ENCODE measurements around the gene SNAPC3. TPM values are rescaled to one million over a fixed set of nuclear protein-coding genes. Genes with fewer than 3 reads are reported as not detected.

SNAPC3 gene
- total RNA-seq, 1 experiment from 2014 or later: 26.1 TPM

DNA sequence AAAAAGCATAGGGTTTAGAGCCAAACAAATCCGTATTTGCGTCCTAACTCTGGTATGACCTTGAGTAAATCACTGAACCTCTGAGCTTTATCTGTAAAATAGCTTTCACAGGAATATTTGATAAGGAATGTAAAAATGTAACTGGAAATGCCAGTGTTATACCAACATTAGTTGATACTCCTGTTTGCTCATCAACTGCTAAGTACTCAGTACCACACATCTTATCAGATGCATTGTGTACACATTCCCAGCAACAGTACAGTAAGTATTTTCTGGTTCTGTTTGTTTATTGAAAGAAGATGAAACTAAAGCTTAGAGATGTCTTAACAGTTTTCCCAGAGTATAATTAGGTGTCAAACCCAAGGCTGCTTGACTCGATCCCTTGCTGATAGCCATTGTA is 21.5 kb downstream of the SNAPC3 start:
- no TSS peak for BruUV-seq (replicated peaks)

DNA sequence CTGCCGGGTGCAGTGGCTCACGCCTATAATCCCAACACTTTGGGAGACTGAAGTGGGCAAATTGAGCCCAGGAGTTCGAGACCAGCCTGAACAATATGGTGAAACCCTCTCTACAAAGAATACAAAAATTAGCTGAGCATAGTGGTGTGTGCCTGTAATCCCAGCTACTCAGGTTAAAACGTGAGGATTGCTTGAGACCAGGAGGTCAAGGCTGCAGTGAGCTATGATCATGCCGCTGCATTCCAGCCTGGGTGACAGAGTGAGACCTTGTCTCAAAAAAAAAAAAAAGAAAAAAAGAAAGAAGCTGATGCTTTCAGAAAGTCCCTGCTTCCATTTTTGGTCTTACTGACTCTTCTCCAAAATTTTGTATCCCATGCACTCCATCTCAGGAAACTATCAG is 31.3 kb downstream of the SNAPC3 start:
- Histone ChIP-seq H3K4me3 (replicated peaks in 1 of 2; ENCODE audit: low read depth in 1 of 2, low read length in 2 of 2) (no peak overlapping the region), H4K20me1 (ENCODE audit: insufficient read depth) (no peaks in the 10 kb centered on the region), H3K4me2 (ENCODE audit: low read length) (no peak overlapping the region), H3K27me3 (ENCODE audit: insufficient read depth, low read length) (no peaks in the 10 kb centered on the region), H3K4me1 (ENCODE audit: control insufficient read depth in 1 of 2, insufficient read depth in 2 of 2, low read length in 2 of 2) (no peaks in the 10 kb centered on the region), H3K9me3 (ENCODE audit: control insufficient read depth in 1 of 2, insufficient read depth in 1 of 2, low read depth in 1 of 2, low read length in 2 of 2) (no peaks in the 10 kb centered on the region), H3K9ac (ENCODE audit: low read length) (no peak overlapping the region), H2AFZ (ENCODE audit: low read depth, low read length, poor library complexity, severe bottlenecking) (no peak overlapping the region), H3K79me2 (ENCODE audit: insufficient read depth, low read length) (peaks cover 5% of the 10 kb centered on the region; the same call in 1 of the 2 replicates), H3K9me2 (ENCODE audit: insufficient read depth) (no peaks in the 10 kb centered on the region), H3K36me3 (ENCODE audit: control insufficient read depth in 1 of 2, insufficient read depth in 2 of 2, low read length in 2 of 2) (peaks cover 23 to 41% of the 10 kb centered on the region in 2 experiments; a peak in 3 of 4 replicates), H3K27ac (ENCODE audit: low read depth, low read length) (no peak overlapping the region)
- intact Hi-C loops (cut with micrococcal nuclease): no loop called here
- ChIA-PET POLR2A (no interaction called here), RAD21 (ENCODE audit: low non-redundant PET in 1 of 2, low total read pairs in 2 of 2, uncharacterized antibody in 2 of 2, unreplicated experiment in 2 of 2) (no interaction called here), CTCF (no interaction called here)
- no TSS peak for BruUV-seq (replicated peaks)
- DNase-seq (ENCODE audit: low read depth, low spot score) (no peak), ATAC-seq (no peak)
- no peak for TF ChIP-seq ZNF274 (IDR thresholded peaks at IDR 0.05; ENCODE audit: low read depth, low read length)
- no peak for TF ChIP-seq SRF (IDR thresholded peaks at IDR 0.05; ENCODE audit: low read depth)
- TF ChIP-seq, protein P1, sequence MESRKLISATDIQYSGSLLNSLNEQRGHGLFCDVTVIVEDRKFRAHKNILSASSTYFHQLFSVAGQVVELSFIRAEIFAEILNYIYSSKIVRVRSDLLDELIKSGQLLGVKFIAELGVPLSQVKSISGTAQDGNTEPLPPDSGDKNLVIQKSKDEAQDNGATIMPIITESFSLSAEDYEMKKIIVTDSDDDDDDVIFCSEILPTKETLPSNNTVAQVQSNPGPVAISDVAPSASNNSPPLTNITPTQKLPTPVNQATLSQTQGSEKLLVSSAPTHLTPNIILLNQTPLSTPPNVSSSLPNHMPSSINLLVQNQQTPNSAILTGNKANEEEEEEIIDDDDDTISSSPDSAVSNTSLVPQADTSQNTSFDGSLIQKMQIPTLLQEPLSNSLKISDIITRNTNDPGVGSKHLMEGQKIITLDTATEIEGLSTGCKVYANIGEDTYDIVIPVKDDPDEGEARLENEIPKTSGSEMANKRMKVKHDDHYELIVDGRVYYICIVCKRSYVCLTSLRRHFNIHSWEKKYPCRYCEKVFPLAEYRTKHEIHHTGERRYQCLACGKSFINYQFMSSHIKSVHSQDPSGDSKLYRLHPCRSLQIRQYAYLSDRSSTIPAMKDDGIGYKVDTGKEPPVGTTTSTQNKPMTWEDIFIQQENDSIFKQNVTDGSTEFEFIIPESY (IDR thresholded peaks at IDR 0.05; ENCODE audit: extremely low read depth, insufficient replicate concordance, low read length): no peak
- no peak for TF ChIP-seq FOSL1 (IDR thresholded peaks at IDR 0.05; ENCODE audit: low read depth)
- TF ChIP-seq EGR1 (IDR thresholded peaks at IDR 0.05; ENCODE audit: low read depth): no peak
- no peak for TF ChIP-seq RAD21 (IDR thresholded peaks at IDR 0.05; ENCODE audit: low read depth)
- TF ChIP-seq EZH2 (IDR thresholded peaks at IDR 0.05): no peak
- TF ChIP-seq JUND (IDR thresholded peaks at IDR 0.05): no peak
- TF ChIP-seq POLR2AphosphoS5 (IDR thresholded peaks at IDR 0.05; ENCODE audit: low read depth, low read length): no peak
- TF ChIP-seq YY1 (IDR thresholded peaks at IDR 0.05; ENCODE audit: extremely low read depth, insufficient replicate concordance, low read depth, low read length): no peak
- no peak for TF ChIP-seq ELF1 (IDR thresholded peaks at IDR 0.05; ENCODE audit: borderline replicate concordance, low read depth)
- TF ChIP-seq CEBPB (IDR thresholded peaks at IDR 0.05; ENCODE audit: low read depth): no peak

More for the DNA sequence above, 21.5 kb downstream of the SNAPC3 start:
- Histone ChIP-seq H3K4me2 (ENCODE audit: low read length) (no peak overlapping the region), H3K27me3 (ENCODE audit: insufficient read depth, low read length) (no peaks in the 10 kb centered on the region), H3K27ac (ENCODE audit: low read depth, low read length) (no peak overlapping the region), H3K9me3 (ENCODE audit: control insufficient read depth in 1 of 2, insufficient read depth in 1 of 2, low read depth in 1 of 2, low read length in 2 of 2) (no peaks in the 10 kb centered on the region), H3K9me2 (ENCODE audit: insufficient read depth) (no peaks in the 10 kb centered on the region), H3K36me3 (ENCODE audit: control insufficient read depth in 1 of 2, insufficient read depth in 2 of 2, low read length in 2 of 2) (peaks cover 31 to 41% of the 10 kb centered on the region in 2 experiments; a peak in 3 of 4 replicates), H3K9ac (ENCODE audit: low read length) (no peak overlapping the region), H3K4me3 (replicated peaks in 1 of 2; ENCODE audit: low read depth in 1 of 2, low read length in 2 of 2) (no peak overlapping the region), H2AFZ (ENCODE audit: low read depth, low read length, poor library complexity, severe bottlenecking) (no peak overlapping the region), H3K4me1 (ENCODE audit: control insufficient read depth in 1 of 2, insufficient read depth in 2 of 2, low read length in 2 of 2) (no peaks in the 10 kb centered on the region), H4K20me1 (ENCODE audit: insufficient read depth) (peaks cover 3% of the 10 kb centered on the region; the same call in 1 of the 2 replicates), H3K79me2 (ENCODE audit: insufficient read depth, low read length) (peaks cover 16% of the 10 kb centered on the region)
- TF ChIP-seq, protein P1 (IDR thresholded peaks at IDR 0.05; ENCODE audit: extremely low read depth, insufficient replicate concordance, low read length): no peak
- TF ChIP-seq YY1 (IDR thresholded peaks at IDR 0.05; ENCODE audit: extremely low read depth, insufficient replicate concordance, low read depth, low read length) (no peak), FOSL1 (IDR thresholded peaks at IDR 0.05; ENCODE audit: low read depth) (no peak), CBX3 (IDR thresholded peaks at IDR 0.05; ENCODE audit: low read depth) (no peak)
- ATAC-seq (no peak), DNase-seq (ENCODE audit: low read depth, low spot score) (no peak)
- CTCF ChIA-PET: no interaction called here
- intact Hi-C loops (cut with micrococcal nuclease): no loop called here
- RAD21 ChIA-PET (ENCODE audit: low non-redundant PET in 1 of 2, low total read pairs in 2 of 2, uncharacterized antibody in 2 of 2, unreplicated experiment in 2 of 2): no interaction called here
- POLR2A ChIA-PET: no interaction called here
